Tibial nerve (tissue), 4 donors: ENCODE data around the gene DAPK1. TPM values are rescaled to one million over a fixed set of nuclear protein-coding genes. Genes with fewer than 3 reads are reported as not detected.

Experiments
- DNase-seq, 2 donors: peaks; one replicate each; pipeline ENCODE4 v3.0.0-alpha.2; 2019; ENCODE audit warnings: low spot score in 2 of 2
- H3K27ac ChIP-seq, 4 donors: fragments of 200-600 bp; sonication (generic) in 3 of 4; one replicate each; pipeline ENCODE4 v1.5.1; 2017 to 2019; ENCODE audit warnings: mild to moderate bottlenecking in 1 of 4
- H3K27me3 ChIP-seq, 2 donors: fragments of 200-600 bp; sonication (generic) in 1 of 2; one replicate each; pipeline versions ENCODE4 v1.5.1 to v1.6.0; 2017 to 2019
- H3K36me3 ChIP-seq, 3 donors: fragments of 200-600 bp; sonication (generic); one replicate each; pipeline ENCODE4 v1.5.1; 2018 to 2019
- H3K4me1 ChIP-seq, 4 donors: fragments of 200-600 bp; sonication (generic) in 3 of 4; one replicate each; pipeline ENCODE4 v1.5.1; 2017 to 2019
- H3K4me3 ChIP-seq, 4 donors: fragments of 200-600 bp; sonication (generic) in 3 of 4; one replicate each; pipeline ENCODE4 v1.5.1; 2017 to 2019; ENCODE audit warnings: mild to moderate bottlenecking in 1 of 4, moderate library complexity in 1 of 4
- H3K9me3 ChIP-seq, 4 donors: fragments of 200-600 bp; sonication (generic) in 3 of 4; one replicate each; pipeline ENCODE4 v1.5.1; 2017 to 2019
- CTCF ChIP-seq, 5 experiments: fragments of 200-600 bp in 3 of 5; fragments of 450-650 bp in 2 of 5; sonication (generic) in 3 of 5; IDR thresholded peaks; one replicate each; pipeline ENCODE4 v1.5.1; 2016 to 2019; ENCODE audit warnings: antibody characterized with exemption in 5 of 5, mild to moderate bottlenecking in 3 of 5, moderate library complexity in 2 of 5
- EP300 ChIP-seq, 2 donors: sonication (generic); formaldehyde crosslinking; IDR thresholded peaks; one replicate each; pipeline ENCODE4 v1.6.1; 2017; ENCODE audit warnings: antibody characterized with exemption in 2 of 2, mild to moderate bottlenecking in 1 of 2
- POLR2A ChIP-seq, 2 donors: fragments of 450-650 bp; IDR thresholded peaks; one replicate each; pipeline ENCODE4 v1.6.1; 2017; ENCODE audit warnings: antibody characterized with exemption in 2 of 2, mild to moderate bottlenecking in 2 of 2, moderate library complexity in 2 of 2
- WGBS, 2 donors: methylation state at CpG; one replicate each; pipeline ENCODE4 v1.1.5; 2018; 5-methylcytosine and 5-hydroxymethylcytosine counted together
- total RNA-seq, 4 donors: library from RNA; depleted of rRNA; stranded (reverse); fragments of >200 nt; gene quantifications; one replicate each; pipeline ENCODE4 v1.1.0, GENCODE V29; 2016

Gene DAPK1
- total RNA-seq, 4 donors from 2014 or later, result 58.8 to 97.3 (median 64.2) TPM

GRCh38 chr9:87696641-87697040 is 199.0 kb downstream of the DAPK1 start:
- H3K4me1 ChIP-seq, result no peaks in the 10 kb centered on the region
- H3K36me3 ChIP-seq, result peaks cover 0 to 23% (median 0%) of the 10 kb centered on the region in 3 donors
- no peak for TF ChIP-seq POLR2A (IDR thresholded peaks at IDR 0.05)
- TF ChIP-seq CTCF (IDR thresholded peaks at IDR 0.05), result no peak
- no peak for TF ChIP-seq EP300 (IDR thresholded peaks at IDR 0.05)
- DNase-seq, result no peak
- H3K27ac ChIP-seq, result no peak overlapping the region
- no peak overlapping the region for H3K4me3 ChIP-seq
- 80 to 92% methylated on average over 7 of the region's 7 CpGs for WGBS, 2 donors
- H3K27me3 ChIP-seq, result no peaks in the 10 kb centered on the region
- peaks cover 0 to 16% (median 0%) of the 10 kb centered on the region in 4 donors for H3K9me3 ChIP-seq

GRCh38 chr9:87698069-87698809 is 200.6 kb downstream of the DAPK1 start:
- H3K4me3 ChIP-seq, result no peak overlapping the region
- H3K4me1 ChIP-seq, result no peaks in the 10 kb centered on the region
- WGBS, 2 donors, result 90 to 91% methylated on average over 13 to 14 of the region's 14 CpGs
- H3K27ac ChIP-seq, result no peak overlapping the region
- TF ChIP-seq CTCF (IDR thresholded peaks at IDR 0.05) (no peak), EP300 (IDR thresholded peaks at IDR 0.05) (no peak), POLR2A (IDR thresholded peaks at IDR 0.05) (no peak)
- no peak for DNase-seq
- H3K36me3 ChIP-seq, result peaks cover 0 to 28% (median 0%) of the 10 kb centered on the region in 3 donors
- peaks cover 0 to 8% (median 0%) of the 10 kb centered on the region in 4 donors for H3K9me3 ChIP-seq
- H3K27me3 ChIP-seq, result no peaks in the 10 kb centered on the region

GRCh38 chr9:87699835-87700234 is 202.2 kb downstream of the DAPK1 start:
- H3K4me1 ChIP-seq, result no peaks in the 10 kb centered on the region
- H3K9me3 ChIP-seq, result no peaks in the 10 kb centered on the region
- no peak for DNase-seq
- peaks cover 0 to 29% (median 0%) of the 10 kb centered on the region in 3 donors for H3K36me3 ChIP-seq
- no peak overlapping the region for H3K4me3 ChIP-seq
- 95 to 96% methylated on average over 4 of the region's 4 CpGs for whole genome bisulfite sequencing, 2 donors
- H3K27me3 ChIP-seq, result no peaks in the 10 kb centered on the region
- no peak overlapping the region for H3K27ac ChIP-seq
- TF ChIP-seq POLR2A (IDR thresholded peaks at IDR 0.05) (no peak), EP300 (IDR thresholded peaks at IDR 0.05) (no peak), CTCF (IDR thresholded peaks at IDR 0.05) (no peak)

- H3K27ac ChIP-seq, result no peak overlapping the region
- H3K4me1 ChIP-seq, result no peaks in the 10 kb centered on the region
- no peaks in the 10 kb centered on the region for H3K9me3 ChIP-seq
- no peaks in the 10 kb centered on the region for H3K27me3 ChIP-seq
- no peak for DNase-seq
- H3K4me3 ChIP-seq, result no peak overlapping the region
- WGBS, 2 donors, result 83 to 90% methylated on average over 9 of the region's 9 CpGs
- TF ChIP-seq POLR2A (IDR thresholded peaks at IDR 0.05) (no peak), EP300 (IDR thresholded peaks at IDR 0.05) (no peak), CTCF (IDR thresholded peaks at IDR 0.05) (no peak)
- H3K36me3 ChIP-seq, result peaks cover 0 to 37% (median 5%) of the 10 kb centered on the region in 3 donors
Measured at GRCh38 chr9:87701491-87701890, 203.8 kb downstream of the DAPK1 start.

GRCh38 chr9:87701931-87702421 is 204.3 kb downstream of the DAPK1 start:
- H3K4me1 ChIP-seq, result no peaks in the 10 kb centered on the region
- WGBS, 2 donors, result 72 to 80% methylated on average over 6 of the region's 6 CpGs
- no peak for DNase-seq
- H3K9me3 ChIP-seq, result no peaks in the 10 kb centered on the region
- H3K4me3 ChIP-seq, result no peak overlapping the region
- H3K36me3 ChIP-seq, result peaks cover 0 to 40% (median 6%) of the 10 kb centered on the region in 3 donors
- H3K27ac ChIP-seq, result no peak overlapping the region
- TF ChIP-seq EP300 (IDR thresholded peaks at IDR 0.05) (no peak), POLR2A (IDR thresholded peaks at IDR 0.05) (no peak), CTCF (IDR thresholded peaks at IDR 0.05) (no peak)
- H3K27me3 ChIP-seq, result no peaks in the 10 kb centered on the region
